ENCODE measurements around the gene KATNAL2.

DNA sequence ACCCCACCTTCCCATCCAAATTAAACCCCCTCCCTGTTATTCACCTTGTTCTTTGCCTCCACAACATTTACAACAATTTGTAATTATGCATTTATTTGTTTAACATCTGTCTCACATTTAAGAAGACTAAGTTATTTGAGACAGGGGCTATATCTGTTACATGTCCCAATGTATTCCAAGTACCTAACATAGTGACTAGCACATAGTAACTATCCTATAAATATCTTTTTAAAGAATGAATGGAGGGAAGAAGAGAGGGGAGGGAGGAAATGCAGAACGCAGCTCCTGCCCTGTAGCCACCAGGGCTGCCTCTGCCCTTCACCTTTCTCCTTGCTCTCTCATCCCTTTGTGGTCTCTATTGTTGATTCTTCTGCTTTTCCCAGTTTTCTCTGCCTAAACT, 192.3 kb downstream of the KATNAL2 start:
- TF ChIP-seq YY1 (IDR thresholded peaks at IDR 0.05; ENCODE audit: insufficient read depth, insufficient read length) = no peak
- TF ChIP-seq ZNF274 (IDR thresholded peaks at IDR 0.05; ENCODE audit: low read depth, low read length) = no peak
- TF ChIP-seq SUZ12 (IDR thresholded peaks at IDR 0.05; ENCODE audit: extremely low read depth, insufficient read depth, insufficient read length) = no peak
